Measurements from ENCODE around the gene PRR5L.

- TF ChIP-seq CTCF (IDR thresholded peaks at IDR 0.05; ENCODE audit: poor library complexity) (no peak), EZH2phosphoT487 (IDR thresholded peaks at IDR 0.05; ENCODE audit: low read depth, severe bottlenecking, unreplicated experiment) (no peak), EZH2 (IDR thresholded peaks at IDR 0.05; ENCODE audit: borderline replicate concordance) (no peak)
Measured at GRCh38 chr11:36452961-36453360, 156.9 kb downstream of the PRR5L start.
